Erythroblast (primary cell): Measurements from ENCODE around the gene ZNF366.

ENCODE experiments used
- GATA1 ChIP-seq: IDR thresholded peaks from 2 replicates; pipeline ENCODE4 v1.6.1; 2011; ENCODE audit warnings: low read depth, mild to moderate bottlenecking, control low read depth, low read length, moderate library complexity
- POLR2A ChIP-seq: IDR thresholded peaks from 2 replicates; pipeline ENCODE4 v1.6.1; 2011; ENCODE audit warnings: mild to moderate bottlenecking, low read length

DNA sequence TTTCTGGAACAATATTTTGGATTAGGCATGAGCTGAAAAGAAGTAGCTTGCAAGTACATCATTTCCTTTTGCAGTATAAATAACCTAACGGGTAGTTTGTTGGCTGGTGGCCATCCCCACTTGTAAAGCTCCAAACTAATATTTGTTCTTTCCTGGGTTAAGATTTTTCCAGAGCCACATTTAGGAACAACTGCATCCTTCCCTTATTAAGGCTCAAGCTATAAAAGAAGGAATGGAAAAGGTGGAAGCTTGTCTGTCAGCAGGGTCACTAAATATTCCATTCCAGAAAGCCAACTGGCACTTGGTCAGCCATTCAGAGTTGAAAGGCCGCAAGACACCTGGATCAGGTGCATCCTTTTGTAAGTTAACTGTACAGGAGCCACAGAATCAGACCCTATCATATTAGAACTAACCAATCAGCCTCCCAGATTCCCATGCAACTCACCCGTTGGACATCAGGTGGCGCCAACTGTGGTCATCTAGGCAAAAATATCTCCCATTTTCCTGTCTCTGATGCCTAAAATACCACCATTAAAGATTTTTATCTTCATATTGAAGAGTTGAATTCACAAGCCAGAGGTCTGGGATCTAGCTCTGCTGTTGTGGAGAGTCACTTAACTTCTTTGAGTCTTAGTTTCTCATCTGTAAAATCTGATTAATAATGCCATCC, 104.1 kb downstream of the ZNF366 start:
- TF ChIP-seq POLR2A (no peak), GATA1 (no peak)
